Ascending aorta (tissue), 2 donors: ENCODE measurements around the gene ROR1. TPM values are rescaled to one million over a fixed set of nuclear protein-coding genes. Genes with fewer than 3 reads are reported as not detected.

Source experiments
- DNase-seq, 2 donors: peaks; one replicate each; pipeline ENCODE4 v3.0.0-alpha.2; 2019; ENCODE audit warnings: low spot score in 2 of 2
- H3K27ac ChIP-seq, 2 donors: fragments of 200-600 bp; sonication (generic); one replicate each; pipeline ENCODE4 v1.5.1; 2016 to 2017; ENCODE audit warnings: mild to moderate bottlenecking in 1 of 2
- H3K27me3 ChIP-seq: fragments of 200-600 bp; sonication (generic); one replicate; pipeline ENCODE4 v1.5.1; 2017
- H3K36me3 ChIP-seq, 2 donors: fragments of 200-600 bp; sonication (generic); one replicate each; pipeline ENCODE4 v1.5.1; 2016
- H3K4me1 ChIP-seq, 2 donors: fragments of 200-600 bp; sonication (generic); one replicate each; pipeline ENCODE4 v1.5.1; 2016 to 2017; ENCODE audit warnings: mild to moderate bottlenecking in 1 of 2
- H3K4me3 ChIP-seq, 2 donors: fragments of 200-600 bp; sonication (generic); one replicate each; pipeline ENCODE4 v1.5.1; 2016 to 2017; ENCODE audit warnings: mild to moderate bottlenecking in 1 of 2
- H3K9me3 ChIP-seq, 2 donors: fragments of 200-600 bp; sonication (generic); one replicate each; pipeline ENCODE4 v1.5.1; 2016
- CTCF ChIP-seq, 3 experiments: fragments of 200-600 bp in 2 of 3; fragments of 450-650 bp in 1 of 3; sonication (generic) in 2 of 3; IDR thresholded peaks; one replicate each; pipeline ENCODE4 v1.5.1; 2016 to 2019; ENCODE audit warnings: antibody characterized with exemption in 3 of 3, mild to moderate bottlenecking in 1 of 3, moderate library complexity in 1 of 3
- intact Hi-C: fragments of 100-400 bp; cut with DNase I; formaldehyde crosslinking; loops from one replicate; pipeline ENCODE4 v1.15.1; 2023
- total RNA-seq: library from RNA; depleted of rRNA; stranded (reverse); fragments of >200 nt; gene quantifications from one replicate; pipeline ENCODE4 v1.1.0, GENCODE V29; 2016

ROR1 gene
- total RNA-seq, 1 donor from 2014 or later, result 115 TPM

GRCh38 chr1:63934697-63935096 lies 160.9 kb downstream of the ROR1 start:
- peak overlapping the region; percentile 51 to 66 for H3K27ac ChIP-seq

GRCh38 chr1:63935143-63935542 lies 161.3 kb downstream of the ROR1 start:
- peak in 2 of 3 experiments; percentile 16 to 44 for TF ChIP-seq CTCF (IDR thresholded peaks at IDR 0.05)
- H3K4me3 ChIP-seq, result no peak overlapping the region
- peaks cover 8 to 36% of the 10 kb centered on the region in 2 donors for H3K4me1 ChIP-seq
- peak overlapping the region; percentile 51 to 66 for H3K27ac ChIP-seq
- no peak for DNase-seq
- intact Hi-C loops, result no loop called here
- H3K9me3 ChIP-seq, result no peaks in the 10 kb centered on the region
- no peaks in the 10 kb centered on the region for H3K27me3 ChIP-seq
- no peaks in the 10 kb centered on the region for H3K36me3 ChIP-seq

More at GRCh38 chr1:63934697-63935096, 160.9 kb downstream of the ROR1 start:
- Histone ChIP-seq H3K27me3 (no peaks in the 10 kb centered on the region), H3K9me3 (no peaks in the 10 kb centered on the region), H3K4me1 (peaks cover 8 to 37% of the 10 kb centered on the region in 2 donors), H3K4me3 (no peak overlapping the region), H3K36me3 (no peaks in the 10 kb centered on the region)
- intact Hi-C loops, result no loop called here
- no peak for TF ChIP-seq CTCF (IDR thresholded peaks at IDR 0.05)
- no peak for DNase-seq

- no peaks in the 10 kb centered on the region for H3K36me3 ChIP-seq
Measured at GRCh38 chr1:63935553-63935952, 161.7 kb downstream of the ROR1 start.

GRCh38 chr1:63936276-63936675 lies 162.5 kb downstream of the ROR1 start:
- peaks cover 5 to 29% of the 10 kb centered on the region in 2 donors for H3K4me1 ChIP-seq
- H3K36me3 ChIP-seq, result no peaks in the 10 kb centered on the region
- TF ChIP-seq CTCF (IDR thresholded peaks at IDR 0.05), result no peak
- no peak for DNase-seq
- no peak overlapping the region for H3K4me3 ChIP-seq
- peak overlapping the region; percentile 51 to 66 for H3K27ac ChIP-seq
- intact Hi-C loops, result no loop called here
- no peaks in the 10 kb centered on the region for H3K27me3 ChIP-seq
- no peaks in the 10 kb centered on the region for H3K9me3 ChIP-seq

More at GRCh38 chr1:63935553-63935952, 161.7 kb downstream of the ROR1 start:
- TF ChIP-seq CTCF (IDR thresholded peaks at IDR 0.05), result no peak
- H3K27me3 ChIP-seq, result no peaks in the 10 kb centered on the region
- peaks cover 8 to 36% of the 10 kb centered on the region in 2 donors for H3K4me1 ChIP-seq
- H3K4me3 ChIP-seq, result no peak overlapping the region
- intact Hi-C loops, result no loop called here
- H3K9me3 ChIP-seq, result no peaks in the 10 kb centered on the region
- no peak for DNase-seq
- peak overlapping the region; percentile 51 to 66 for H3K27ac ChIP-seq

- DNase-seq, result no peak
- H3K4me3 ChIP-seq, result no peak overlapping the region
- TF ChIP-seq CTCF (IDR thresholded peaks at IDR 0.05), result no peak
- H3K4me1 ChIP-seq, result peaks cover 5 to 26% of the 10 kb centered on the region in 2 donors
- H3K27me3 ChIP-seq, result no peaks in the 10 kb centered on the region
- H3K9me3 ChIP-seq, result no peaks in the 10 kb centered on the region
- H3K36me3 ChIP-seq, result no peaks in the 10 kb centered on the region
- intact Hi-C loops, result no loop called here
- H3K27ac ChIP-seq, result peak overlapping the region; percentile 51 to 66
Measured at GRCh38 chr1:63936801-63937200, 163.0 kb downstream of the ROR1 start.
